ENCODE data around the gene MYT1. TPM values are rescaled to one million over a fixed set of nuclear protein-coding genes. Genes with fewer than 3 reads are reported as not detected.

The MYT1 gene
- total and polyA plus RNA-seq, 2 of the 8 experiments (the other 6 are each of a cell fraction or from before 2014, with no cell fraction given), result 0.63 to 2.0 TPM

DNA sequence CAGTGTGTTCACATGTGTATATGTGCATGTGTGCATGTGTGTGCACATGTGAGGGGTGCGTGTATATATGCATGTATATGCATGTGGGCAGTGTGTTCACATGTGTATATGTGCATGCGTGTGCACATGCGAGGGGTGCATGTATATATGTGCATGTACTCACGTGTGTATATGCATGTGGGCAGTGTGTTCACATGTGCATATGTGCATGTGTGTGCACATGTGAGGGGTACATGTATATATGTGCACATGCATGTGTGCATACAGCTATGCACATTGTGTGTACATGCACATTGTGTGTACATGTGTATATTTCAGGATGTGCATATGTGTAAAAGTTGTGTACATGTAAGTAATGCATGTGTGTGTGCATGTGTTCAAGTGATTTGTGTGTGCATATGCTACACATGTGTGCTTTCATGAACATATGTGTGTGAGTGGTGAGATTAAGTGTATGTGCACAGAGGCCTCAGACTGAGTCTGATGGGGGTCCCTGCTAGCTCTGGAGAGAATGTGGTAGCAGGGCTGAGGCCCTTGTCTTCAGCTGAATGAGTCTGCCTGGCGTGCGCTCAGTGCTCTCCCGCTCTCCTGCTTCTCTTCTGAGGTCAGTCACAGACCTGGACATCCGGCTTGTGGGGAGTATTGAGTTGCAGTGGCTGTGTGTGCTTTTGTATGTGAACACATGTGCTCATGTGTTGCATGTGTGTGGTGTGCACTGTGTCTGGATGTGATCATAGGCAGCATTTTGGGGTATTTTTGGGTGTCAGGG is 19.9 kb upstream of the MYT1 start (continued):
- TF ChIP-seq TBP (IDR thresholded peaks at IDR 0.05; ENCODE audit: low read depth, low read length) (no peak), E2F6 (IDR thresholded peaks at IDR 0.05) (no peak), KDM5A (IDR thresholded peaks at IDR 0.05; ENCODE audit: low read length) (no peak), SIN3A (conservative IDR thresholded peaks at IDR 0.05 in 1 of 2, IDR thresholded peaks at IDR 0.05 in 1 of 2; ENCODE audit: low read depth in 1 of 2, low read length in 2 of 2) (no peak), MAFK (IDR thresholded peaks at IDR 0.05; ENCODE audit: low read depth, low read length) (no peak), BRCA1 (IDR thresholded peaks at IDR 0.05; ENCODE audit: low read depth, low read length) (no peak), CHD2 (IDR thresholded peaks at IDR 0.05; ENCODE audit: low read length) (no peak), CHD1 (IDR thresholded peaks at IDR 0.05; ENCODE audit: low read depth, low read length) (no peak)

All from H1 (cell line).